Mucosa of rectum (tissue), 2 donors: ENCODE data around the gene USF3.

Experiments
- H3K27ac ChIP-seq, 2 donors: one replicate each; pipeline ENCODE4 v1.7.0; 2013; ENCODE audit warnings: inconsistent platforms in 2 of 2, low read depth in 2 of 2, low read length in 2 of 2
- H3K27me3 ChIP-seq, 2 donors: one replicate each; pipeline ENCODE4 v1.7.0; 2013; ENCODE audit warnings: low read length in 2 of 2; ENCODE audit not compliant: control insufficient read depth in 2 of 2, insufficient read depth in 2 of 2
- H3K36me3 ChIP-seq, 2 donors: one replicate each; pipeline ENCODE4 v1.7.0; 2013; ENCODE audit warnings: low read length in 2 of 2; ENCODE audit not compliant: control insufficient read depth in 2 of 2, insufficient read depth in 2 of 2
- H3K4me1 ChIP-seq, 2 donors: one replicate each; pipeline ENCODE4 v1.7.0; 2013; ENCODE audit warnings: low read length in 2 of 2, mild to moderate bottlenecking in 1 of 2; ENCODE audit not compliant: control insufficient read depth in 2 of 2, insufficient read depth in 2 of 2
- H3K4me3 ChIP-seq, 2 donors: one replicate each; pipeline ENCODE4 v1.7.0; 2013; ENCODE audit warnings: low read length in 2 of 2
- H3K9ac ChIP-seq, 2 donors: one replicate each; pipeline ENCODE4 v1.7.0; 2013; ENCODE audit warnings: low read length in 2 of 2, low read depth in 1 of 2, mild to moderate bottlenecking in 1 of 2
- H3K9me3 ChIP-seq, 2 donors: one replicate each; pipeline ENCODE4 v1.7.0; 2013; ENCODE audit warnings: low read length in 2 of 2; ENCODE audit not compliant: control insufficient read depth in 2 of 2
- donor health status: healthy.
- donor health status: Normal muscosa, but diverticular disease.

USF3 gene

GRCh38 chr3:113623811-113624210 is 72.6 kb downstream of the USF3 start:
- no peaks in the 10 kb centered on the region for H3K9me3 ChIP-seq
- peaks cover 48 to 54% of the 10 kb centered on the region in 2 donors for H3K36me3 ChIP-seq
- H3K27me3 ChIP-seq = no peaks in the 10 kb centered on the region
- H3K4me1 ChIP-seq = peaks cover 0 to 3% of the 10 kb centered on the region in 2 donors
- H3K9ac ChIP-seq = no peak overlapping the region
- H3K27ac ChIP-seq = no peak overlapping the region
- no peak overlapping the region for H3K4me3 ChIP-seq

- Histone ChIP-seq H3K9me3 (no peaks in the 10 kb centered on the region), H3K9ac (no peak overlapping the region), H3K36me3 (peaks cover 43 to 50% of the 10 kb centered on the region in 2 donors), H3K27ac (no peak overlapping the region), H3K4me1 (no peaks in the 10 kb centered on the region), H3K4me3 (no peak overlapping the region), H3K27me3 (no peaks in the 10 kb centered on the region)
Observed at GRCh38 chr3:113623324-113623723, 73.1 kb downstream of the USF3 start.

GRCh38 chr3:113620091-113620490 is 76.4 kb downstream of the USF3 start:
- Histone ChIP-seq H3K4me3 (no peak overlapping the region), H3K9me3 (no peaks in the 10 kb centered on the region), H3K27ac (no peak overlapping the region), H3K4me1 (no peaks in the 10 kb centered on the region), H3K36me3 (peaks cover 44 to 56% of the 10 kb centered on the region in 2 donors), H3K27me3 (no peaks in the 10 kb centered on the region), H3K9ac (no peak overlapping the region)

- H3K27ac ChIP-seq = no peak overlapping the region
- no peaks in the 10 kb centered on the region for H3K4me1 ChIP-seq
Observed at GRCh38 chr3:113617726-113618125, 78.7 kb downstream of the USF3 start.

GRCh38 chr3:113615976-113616375 is 80.5 kb downstream of the USF3 start:
- no peaks in the 10 kb centered on the region for H3K4me1 ChIP-seq
- no peak overlapping the region for H3K9ac ChIP-seq
- no peak overlapping the region for H3K4me3 ChIP-seq
- H3K27me3 ChIP-seq = no peaks in the 10 kb centered on the region
- no peaks in the 10 kb centered on the region for H3K9me3 ChIP-seq
- no peak overlapping the region for H3K27ac ChIP-seq
- peaks cover 58 to 61% of the 10 kb centered on the region in 2 donors for H3K36me3 ChIP-seq

More at GRCh38 chr3:113617726-113618125, 78.7 kb downstream of the USF3 start:
- H3K27me3 ChIP-seq = no peaks in the 10 kb centered on the region
- H3K9ac ChIP-seq = no peak overlapping the region
- H3K9me3 ChIP-seq = no peaks in the 10 kb centered on the region
- peaks cover 46 to 59% of the 10 kb centered on the region in 2 donors for H3K36me3 ChIP-seq
- H3K4me3 ChIP-seq = no peak overlapping the region

GRCh38 chr3:113614402-113614801 is 82.0 kb downstream of the USF3 start:
- no peak overlapping the region for H3K9ac ChIP-seq
- no peak overlapping the region for H3K27ac ChIP-seq

GRCh38 chr3:113607219-113607596 is 89.2 kb downstream of the USF3 start:
- Histone ChIP-seq H3K9me3 (no peaks in the 10 kb centered on the region), H3K27me3 (no peaks in the 10 kb centered on the region), H3K4me3 (no peak overlapping the region), H3K9ac (no peak overlapping the region), H3K36me3 (peaks cover 44 to 53% of the 10 kb centered on the region in 2 donors), H3K27ac (no peak overlapping the region), H3K4me1 (no peaks in the 10 kb centered on the region)

More at GRCh38 chr3:113614402-113614801, 82.0 kb downstream of the USF3 start:
- H3K9me3 ChIP-seq = no peaks in the 10 kb centered on the region
- no peaks in the 10 kb centered on the region for H3K27me3 ChIP-seq
- peaks cover 50 to 63% of the 10 kb centered on the region in 2 donors for H3K36me3 ChIP-seq
- no peak overlapping the region for H3K4me3 ChIP-seq
- no peaks in the 10 kb centered on the region for H3K4me1 ChIP-seq

GRCh38 chr3:113606539-113607218 is 89.8 kb downstream of the USF3 start:
- H3K4me1 ChIP-seq = no peaks in the 10 kb centered on the region

GRCh38 chr3:113602836-113603235 is 93.6 kb downstream of the USF3 start:
- no peak overlapping the region for H3K9ac ChIP-seq
- no peak overlapping the region for H3K27ac ChIP-seq
- H3K27me3 ChIP-seq = no peaks in the 10 kb centered on the region
- no peaks in the 10 kb centered on the region for H3K9me3 ChIP-seq
- no peak overlapping the region for H3K4me3 ChIP-seq
- no peaks in the 10 kb centered on the region for H3K4me1 ChIP-seq
- H3K36me3 ChIP-seq = peaks cover 23 to 32% of the 10 kb centered on the region in 2 donors

More at GRCh38 chr3:113606539-113607218, 89.8 kb downstream of the USF3 start:
- Histone ChIP-seq H3K27me3 (no peaks in the 10 kb centered on the region), H3K36me3 (peaks cover 40 to 49% of the 10 kb centered on the region in 2 donors), H3K9me3 (no peaks in the 10 kb centered on the region), H3K9ac (no peak overlapping the region), H3K27ac (no peak overlapping the region), H3K4me3 (no peak overlapping the region)

- H3K4me1 ChIP-seq = no peaks in the 10 kb centered on the region
- peaks cover 17 to 32% of the 10 kb centered on the region in 2 donors for H3K36me3 ChIP-seq
- no peak overlapping the region for H3K27ac ChIP-seq
- H3K9me3 ChIP-seq = no peaks in the 10 kb centered on the region
- no peaks in the 10 kb centered on the region for H3K27me3 ChIP-seq
- H3K9ac ChIP-seq = no peak overlapping the region
- no peak overlapping the region for H3K4me3 ChIP-seq
Observed at GRCh38 chr3:113602256-113602655, 94.2 kb downstream of the USF3 start.
